Activated CD4-positive, alpha-beta T cell treated with anti-CD3 and anti-CD28 coated beads, Interleukin-2, amount 10 ng/mL, durations not matched to agents 24 days and 14 days (primary cell): ENCODE results near the gene GYS1. TPM values are rescaled to one million over a fixed set of nuclear protein-coding genes. Genes with fewer than 3 reads are reported as not detected.

Experiments
- DNase-seq: peaks from one replicate; pipeline ENCODE4 v3.0.0; 2022
- H3K27ac Mint-ChIP-seq: one replicate; pipeline ENCODE4 v1.8.0; 2022; ENCODE audit warnings: mild to moderate bottlenecking, mixed read lengths
- H3K27me3 Mint-ChIP-seq: one replicate; pipeline ENCODE4 v1.8.0; 2022; ENCODE audit warnings: mixed read lengths
- H3K36me3 Mint-ChIP-seq: one replicate; pipeline ENCODE4 v1.8.0; 2022; ENCODE audit warnings: low read depth, mild to moderate bottlenecking, mixed read lengths
- H3K4me1 Mint-ChIP-seq: one replicate; pipeline ENCODE4 v1.8.0; 2021; ENCODE audit warnings: mixed read lengths
- H3K4me3 Mint-ChIP-seq: one replicate; pipeline ENCODE4 v1.8.0; 2022; ENCODE audit warnings: mild to moderate bottlenecking, moderate library complexity, mixed read lengths
- H3K9me3 Mint-ChIP-seq: one replicate; pipeline ENCODE4 v1.8.0; 2021; ENCODE audit warnings: mixed read lengths
- intact Hi-C: fragments of 100-400 bp; cut with micrococcal nuclease; formaldehyde crosslinking; loops from one replicate; pipeline ENCODE4 v1.15.1; 2023
- total RNA-seq: library from RNA; stranded (reverse); gene quantifications from 2 replicates; pipeline ENCODE4 v1.2.3, GENCODE V29; 2022

GYS1 gene
- total RNA-seq, 1 donor from 2014 or later: 73.8 TPM

DNA sequence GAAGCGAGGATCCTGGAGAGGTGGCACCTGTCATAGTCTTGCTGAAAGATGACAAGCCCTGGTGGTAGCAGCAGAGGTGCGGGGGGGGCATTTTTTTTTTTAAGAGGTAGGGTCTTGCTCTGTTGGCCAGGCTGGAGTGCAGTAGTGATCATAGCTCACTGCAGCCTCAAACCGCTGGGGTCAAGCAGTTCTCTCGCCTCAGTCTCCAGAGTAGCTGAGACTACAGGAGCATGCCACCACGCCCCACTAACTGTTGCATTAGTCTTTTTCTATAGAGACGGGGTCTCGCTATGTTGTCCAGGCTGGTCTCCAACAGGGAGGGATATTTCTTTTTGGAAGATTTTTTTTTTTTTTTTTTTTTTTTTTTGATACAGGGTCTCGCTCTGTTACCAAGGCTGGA lies 35.1 kb downstream of the GYS1 start:
- Mint-ChIP-seq H3K36me3 (peaks cover 49% of the 10 kb centered on the region), H3K4me1 (peaks cover 41% of the 10 kb centered on the region), H3K27me3 (no peaks in the 10 kb centered on the region), H3K27ac (no peak overlapping the region), H3K9me3 (no peaks in the 10 kb centered on the region), H3K4me3 (peak overlapping the region; percentile 21)
- intact Hi-C loops: no loop called here
- DNase-seq: no peak

DNA sequence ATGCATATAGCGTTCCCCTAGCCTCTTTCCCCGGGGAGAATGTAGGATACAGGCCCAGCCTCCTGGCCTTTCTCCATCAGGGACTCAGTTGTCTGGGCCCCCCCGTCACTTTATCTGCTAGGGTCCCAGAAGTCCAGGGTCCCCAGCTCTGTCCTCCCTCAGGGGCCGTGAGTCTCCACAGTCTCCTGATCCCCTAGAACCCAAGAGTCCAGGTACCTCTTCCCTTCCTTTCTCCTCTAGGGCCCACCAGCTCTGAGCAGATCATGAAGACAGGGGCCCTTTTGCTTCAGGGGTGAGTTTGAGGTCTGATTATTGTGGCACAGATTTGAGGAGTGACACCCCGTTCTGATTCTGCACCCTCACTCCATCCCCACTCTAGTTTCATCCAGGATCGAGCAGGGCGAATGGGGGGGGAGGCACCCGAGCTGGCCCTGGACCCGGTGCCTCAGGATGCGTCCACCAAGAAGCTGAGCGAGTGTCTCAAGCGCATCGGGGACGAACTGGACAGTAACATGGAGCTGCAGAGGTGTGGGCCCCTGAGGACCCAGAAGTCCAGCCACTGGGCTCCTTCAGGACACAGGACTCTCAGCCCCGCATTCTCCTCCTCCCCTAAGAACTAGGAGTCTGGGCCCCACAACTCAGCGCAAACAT lies 37.7 kb downstream of the GYS1 start:
- peaks cover 35% of the 10 kb centered on the region for H3K36me3 Mint-ChIP-seq
- DNase-seq: peak; percentile 64
- no peaks in the 10 kb centered on the region for H3K9me3 Mint-ChIP-seq
- intact Hi-C loops: loop anchor here (2.0 kb wide), 2 partner anchors 37 to 55 kb away; partner anchors contain the start of genes GYS1, NUCB1 and RUVBL2
- H3K27ac Mint-ChIP-seq: peak overlapping the region; percentile 90
- peak overlapping the region; percentile 86 for H3K4me3 Mint-ChIP-seq
- H3K4me1 Mint-ChIP-seq: peaks cover 25% of the 10 kb centered on the region
- H3K27me3 Mint-ChIP-seq: no peaks in the 10 kb centered on the region

DNA sequence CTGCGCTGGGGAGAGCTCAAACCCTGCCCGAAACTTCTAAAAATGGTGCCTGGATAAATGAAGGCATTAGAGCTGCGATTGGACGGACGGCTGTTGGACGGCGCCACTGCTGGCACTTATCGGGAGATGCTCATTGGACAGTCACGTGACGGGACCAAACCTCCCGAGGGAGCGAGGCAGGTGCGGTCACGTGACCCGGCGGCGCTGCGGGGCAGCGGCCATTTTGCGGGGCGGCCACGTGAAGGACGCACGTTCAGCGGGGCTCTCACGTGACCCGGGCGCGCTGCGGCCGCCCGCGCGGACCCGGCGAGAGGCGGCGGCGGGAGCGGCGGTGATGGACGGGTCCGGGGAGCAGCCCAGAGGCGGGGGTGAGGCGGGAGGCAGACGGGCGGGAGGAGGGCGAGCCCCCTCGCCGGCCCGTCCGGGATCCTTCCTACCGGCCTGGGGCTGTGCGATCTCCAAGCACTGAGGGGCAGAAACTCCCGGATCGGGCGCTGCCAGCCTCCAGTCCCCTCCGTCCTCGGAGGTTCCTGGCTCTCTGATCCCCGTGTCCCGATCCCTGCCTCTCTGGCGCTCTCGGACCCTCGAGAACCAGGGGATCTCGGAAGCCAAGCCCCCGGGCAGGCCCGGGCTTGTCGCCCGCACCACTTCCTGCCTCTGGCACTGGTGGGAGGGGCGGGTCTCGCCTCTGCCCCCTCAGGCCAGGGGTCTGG lies 38.4 kb downstream of the GYS1 start, which contains the start of gene BAX:
Gene BAX, plus strand, starts transcription at position 281 of the 713 bp plus-strand sequence. Its CDS starts 54 bp downstream, at position 335.
- H3K27ac Mint-ChIP-seq: peak within 1 kb of the TSS; percentile 93
- H3K36me3 Mint-ChIP-seq: peaks cover 33% of the 10 kb centered on the region
- intact Hi-C loops: loop anchor here (1.0 to 2.0 kb wide), 3 partner anchors 10 to 54 kb away; partner anchors contain the start of genes GYS1, NUCB1 and RUVBL2

DNA sequence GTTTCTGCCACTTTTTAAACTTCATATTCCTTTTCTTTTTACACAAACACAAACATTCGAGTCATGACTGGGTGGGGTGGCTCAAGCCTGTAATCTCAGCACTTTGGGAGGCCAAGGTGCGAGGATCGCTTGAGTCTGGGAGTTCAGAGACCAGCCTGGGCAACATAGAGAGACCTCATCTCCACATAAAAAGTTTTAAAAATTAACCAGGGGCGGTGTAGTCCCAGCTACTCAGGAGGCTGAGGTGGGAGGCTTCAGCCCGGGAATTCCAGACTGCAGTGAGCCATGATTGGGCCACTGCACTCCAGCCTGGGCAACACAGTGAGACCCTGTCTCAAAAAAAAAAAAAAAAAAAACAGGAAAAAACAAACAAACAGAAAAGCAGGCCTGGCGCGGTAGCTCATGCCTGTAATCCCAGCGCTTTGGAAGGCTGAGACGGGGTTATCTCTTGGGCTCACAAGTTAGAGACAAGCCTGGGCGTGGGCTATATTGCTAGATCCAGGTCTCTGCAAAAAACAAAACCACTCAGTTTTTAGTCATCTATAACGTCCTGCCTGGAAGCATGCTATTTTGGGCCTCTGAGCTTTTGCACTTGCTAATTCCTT lies 39.0 kb downstream of the GYS1 start:
- no peak for DNase-seq
- H3K9me3 Mint-ChIP-seq: no peaks in the 10 kb centered on the region
- peaks cover 25% of the 10 kb centered on the region for H3K4me1 Mint-ChIP-seq
- peak overlapping the region; percentile 93 for H3K27ac Mint-ChIP-seq
- no peaks in the 10 kb centered on the region for H3K27me3 Mint-ChIP-seq
- H3K4me3 Mint-ChIP-seq: peak overlapping the region; percentile 86
- H3K36me3 Mint-ChIP-seq: peaks cover 30% of the 10 kb centered on the region
- intact Hi-C loops: loop anchor here (1.0 to 2.0 kb wide), 3 partner anchors 10 to 53 kb away; partner anchors contain the start of genes GYS1, NUCB1 and RUVBL2

More for the DNA sequence above, 38.4 kb downstream of the GYS1 start, which contains the start of gene BAX:
- peak; percentile 98 for DNase-seq
- no peaks in the 10 kb centered on the region for H3K9me3 Mint-ChIP-seq
- H3K4me1 Mint-ChIP-seq: peaks cover 25% of the 10 kb centered on the region
- no peaks in the 10 kb centered on the region for H3K27me3 Mint-ChIP-seq
- peak within 1 kb of the TSS; percentile 86 for H3K4me3 Mint-ChIP-seq

DNA sequence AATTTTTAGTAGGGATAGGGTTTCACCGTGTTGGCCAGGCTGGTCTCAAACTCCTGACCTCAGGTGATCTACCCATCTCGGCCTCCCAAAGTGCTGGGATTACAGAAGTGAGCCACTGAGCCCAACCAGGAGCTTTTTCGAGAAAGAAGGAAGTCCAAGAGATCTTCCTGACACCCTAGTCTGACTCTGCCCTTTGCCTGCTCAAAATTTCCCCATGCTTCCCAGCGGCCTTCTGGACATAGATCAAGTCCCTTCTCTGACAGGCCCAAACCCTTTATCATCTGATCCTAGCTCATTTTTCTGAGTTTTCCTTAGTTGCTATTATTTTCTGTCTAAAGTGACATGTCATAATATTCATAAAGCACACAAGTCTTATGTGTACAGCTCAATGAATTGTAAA lies 40.0 kb downstream of the GYS1 start:
- Mint-ChIP-seq H3K4me3 (no peak overlapping the region), H3K9me3 (peaks cover 6% of the 10 kb centered on the region), H3K4me1 (peaks cover 20% of the 10 kb centered on the region), H3K27ac (no peak overlapping the region), H3K27me3 (no peaks in the 10 kb centered on the region), H3K36me3 (peaks cover 24% of the 10 kb centered on the region)
- intact Hi-C loops: no loop called here
- no peak for DNase-seq

DNA sequence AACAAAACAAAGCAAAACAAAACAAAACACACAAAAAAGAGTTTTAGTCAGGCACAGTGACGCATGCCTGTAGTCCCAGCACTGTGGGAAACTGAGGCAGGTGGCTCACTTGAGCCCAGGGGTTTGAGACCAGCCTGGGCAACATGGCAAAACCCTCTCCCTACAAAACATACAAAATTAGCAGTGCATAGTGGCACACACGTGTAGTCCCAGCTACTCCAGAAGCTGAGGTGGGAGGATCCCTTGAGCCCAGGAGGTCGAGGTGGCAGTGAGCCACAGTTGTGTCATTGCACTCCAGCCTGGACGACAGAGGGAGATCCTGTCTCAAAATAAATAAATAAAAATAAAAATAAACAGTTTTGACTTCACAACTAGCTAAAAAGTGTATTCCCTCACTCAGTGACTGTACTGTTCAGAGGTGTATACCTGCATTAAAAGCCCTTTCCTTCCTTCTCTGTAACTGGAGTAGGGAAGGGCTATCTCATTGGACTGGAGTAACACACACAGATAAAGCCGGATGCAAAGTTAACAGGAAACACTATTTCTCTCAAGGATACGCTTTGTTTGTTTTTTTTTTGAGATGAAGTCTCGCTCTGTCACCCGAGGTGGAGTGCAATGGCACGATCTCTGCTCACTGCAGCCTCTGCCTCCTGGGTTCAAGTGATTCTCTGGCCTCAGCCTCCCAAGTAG lies 42.1 kb downstream of the GYS1 start:
- no peaks in the 10 kb centered on the region for H3K27me3 Mint-ChIP-seq
- no peak overlapping the region for H3K4me3 Mint-ChIP-seq
- H3K9me3 Mint-ChIP-seq: peaks cover 9% of the 10 kb centered on the region
- H3K4me1 Mint-ChIP-seq: peaks cover 8% of the 10 kb centered on the region
- no peak overlapping the region for H3K27ac Mint-ChIP-seq
- intact Hi-C loops: no loop called here
- DNase-seq: no peak
- peaks cover 7% of the 10 kb centered on the region for H3K36me3 Mint-ChIP-seq

DNA sequence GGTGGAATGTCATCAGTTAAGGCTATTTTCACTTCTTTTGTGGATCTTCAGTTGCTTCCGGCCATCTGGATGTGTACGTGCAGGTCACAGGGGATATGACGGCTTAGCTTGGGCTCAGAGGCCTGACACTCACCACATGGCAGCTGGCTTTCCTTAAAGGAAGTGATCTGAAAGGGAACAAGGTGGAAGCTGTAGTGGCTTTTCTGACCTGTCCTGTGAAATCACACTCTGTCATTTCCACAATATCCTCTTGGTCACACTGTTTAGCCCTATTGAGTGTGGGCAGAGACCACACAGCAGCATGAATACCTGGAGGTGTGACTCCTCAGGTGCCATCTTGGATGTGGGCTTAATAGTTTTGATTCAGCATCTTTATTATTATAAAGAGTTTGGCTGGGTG lies 43.0 kb downstream of the GYS1 start:
- no peaks in the 10 kb centered on the region for H3K36me3 Mint-ChIP-seq
- peaks cover 9% of the 10 kb centered on the region for H3K9me3 Mint-ChIP-seq
- peaks cover 3% of the 10 kb centered on the region for H3K4me1 Mint-ChIP-seq
- no peaks in the 10 kb centered on the region for H3K27me3 Mint-ChIP-seq
- no peak overlapping the region for H3K27ac Mint-ChIP-seq
- H3K4me3 Mint-ChIP-seq: no peak overlapping the region
- DNase-seq: no peak
- intact Hi-C loops: no loop called here

DNA sequence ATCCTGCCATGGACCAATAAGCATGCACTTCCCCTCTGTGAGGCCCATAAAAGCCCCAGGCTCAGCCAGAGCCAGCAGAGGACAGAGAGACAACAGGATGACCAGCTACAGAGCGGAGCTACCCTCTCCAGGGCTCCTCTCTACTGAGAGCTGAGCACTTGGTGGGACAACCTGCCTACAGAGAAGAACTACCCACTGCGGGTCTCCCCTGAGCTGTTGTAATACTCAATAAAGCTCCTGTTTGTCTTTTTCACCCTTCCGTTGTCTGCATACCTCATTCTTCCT lies 45.9 kb downstream of the GYS1 start:
- no peaks in the 10 kb centered on the region for H3K36me3 Mint-ChIP-seq
- no peak for DNase-seq
- no peaks in the 10 kb centered on the region for H3K4me1 Mint-ChIP-seq
- H3K27me3 Mint-ChIP-seq: no peaks in the 10 kb centered on the region
- H3K27ac Mint-ChIP-seq: no peak overlapping the region
- no peak overlapping the region for H3K4me3 Mint-ChIP-seq
- peaks cover 9% of the 10 kb centered on the region for H3K9me3 Mint-ChIP-seq
- intact Hi-C loops: no loop called here

DNA sequence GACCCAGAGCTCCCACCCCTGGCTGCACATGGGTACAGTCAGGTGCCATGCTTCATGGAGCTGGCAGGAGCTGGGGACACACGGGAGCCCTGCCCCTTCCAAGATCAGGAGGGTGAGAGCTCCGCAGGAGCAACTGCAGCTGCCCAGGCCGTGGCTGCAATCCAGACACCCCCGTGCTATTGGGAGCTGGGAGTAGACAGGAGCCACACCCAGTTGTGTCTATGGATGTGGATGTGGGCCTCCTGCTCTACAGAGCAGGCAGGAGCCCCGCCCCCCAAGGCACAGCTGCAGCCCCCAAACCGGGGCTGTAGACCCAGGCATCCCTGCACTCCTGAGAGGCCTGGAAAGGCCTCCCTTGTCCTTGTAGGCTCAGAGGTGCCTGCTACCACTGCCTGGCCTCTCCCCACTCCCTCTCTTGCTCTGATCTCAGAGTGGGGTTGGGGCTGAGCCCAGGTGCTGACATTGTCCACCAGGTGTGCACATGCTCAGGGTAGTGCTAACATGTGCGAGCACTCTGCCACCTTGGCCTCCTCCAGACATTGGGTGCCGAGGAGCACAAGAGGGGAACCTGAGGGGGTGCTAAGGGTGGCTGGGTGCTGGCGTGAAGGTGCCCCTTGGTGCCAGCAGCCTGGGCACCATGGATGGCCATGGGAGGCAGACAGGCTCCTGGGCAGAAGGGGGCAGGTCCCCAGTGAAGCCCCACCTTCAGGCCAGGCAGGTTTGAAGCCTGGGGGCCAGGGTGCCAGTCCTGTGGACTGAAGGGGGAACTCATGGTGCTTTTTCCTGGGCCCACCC lies 46.4 kb downstream of the GYS1 start:
- no peak overlapping the region for H3K27ac Mint-ChIP-seq
- H3K4me3 Mint-ChIP-seq: no peak overlapping the region

DNA sequence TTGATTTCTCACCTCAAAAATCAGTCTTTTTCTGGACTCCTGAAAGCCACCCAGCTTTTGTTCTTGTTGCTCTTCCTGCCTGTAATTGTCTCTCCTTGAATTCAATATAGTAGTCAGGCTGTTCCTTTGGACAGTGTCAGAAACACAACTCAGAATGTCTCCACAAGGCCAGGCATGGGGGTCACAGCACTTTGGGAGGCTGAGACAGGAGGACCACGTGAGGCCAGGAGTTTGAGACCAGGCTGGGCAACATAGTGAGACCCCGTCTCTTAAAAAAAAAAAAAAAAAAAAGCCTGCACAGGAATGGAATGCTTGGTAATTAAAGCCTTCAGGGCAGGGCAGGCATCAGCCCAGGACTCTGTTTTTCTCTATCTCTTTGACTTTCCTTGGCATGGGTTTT lies 47.3 kb downstream of the GYS1 start:
- no peaks in the 10 kb centered on the region for H3K27me3 Mint-ChIP-seq
- intact Hi-C loops: no loop called here
- peaks cover 9% of the 10 kb centered on the region for H3K9me3 Mint-ChIP-seq
- no peaks in the 10 kb centered on the region for H3K36me3 Mint-ChIP-seq
- no peaks in the 10 kb centered on the region for H3K4me1 Mint-ChIP-seq
- no peak overlapping the region for H3K27ac Mint-ChIP-seq
- DNase-seq: no peak
- no peak overlapping the region for H3K4me3 Mint-ChIP-seq

More for the DNA sequence above, 46.4 kb downstream of the GYS1 start:
- Mint-ChIP-seq H3K4me1 (no peaks in the 10 kb centered on the region), H3K36me3 (no peaks in the 10 kb centered on the region), H3K27me3 (no peaks in the 10 kb centered on the region), H3K9me3 (peaks cover 9% of the 10 kb centered on the region)
- no peak for DNase-seq
- intact Hi-C loops: no loop called here

DNA sequence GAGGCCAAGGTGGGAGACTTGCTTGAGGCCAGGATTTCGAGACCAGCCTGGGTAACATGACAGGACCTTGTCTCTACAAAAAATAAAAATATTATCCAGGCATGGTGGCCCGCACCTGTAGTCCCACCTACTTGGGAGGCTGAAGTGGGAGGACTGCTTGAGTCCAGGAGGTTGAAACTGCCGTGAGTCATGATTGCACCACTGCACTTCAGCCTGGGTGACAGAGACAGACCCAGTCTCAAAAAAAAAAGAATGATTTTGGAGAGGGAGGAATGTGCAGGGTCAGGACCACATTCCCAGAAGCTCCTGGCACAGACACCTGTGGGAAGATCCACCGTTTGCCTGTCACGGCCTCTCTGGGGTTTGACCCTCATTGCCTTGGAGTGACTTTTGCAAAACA lies 47.7 kb downstream of the GYS1 start:
- no peak overlapping the region for H3K27ac Mint-ChIP-seq
- no peaks in the 10 kb centered on the region for H3K36me3 Mint-ChIP-seq
- H3K4me3 Mint-ChIP-seq: no peak overlapping the region
- no peaks in the 10 kb centered on the region for H3K4me1 Mint-ChIP-seq
- intact Hi-C loops: no loop called here
- peaks cover 9% of the 10 kb centered on the region for H3K9me3 Mint-ChIP-seq
- DNase-seq: no peak
- no peaks in the 10 kb centered on the region for H3K27me3 Mint-ChIP-seq

DNA sequence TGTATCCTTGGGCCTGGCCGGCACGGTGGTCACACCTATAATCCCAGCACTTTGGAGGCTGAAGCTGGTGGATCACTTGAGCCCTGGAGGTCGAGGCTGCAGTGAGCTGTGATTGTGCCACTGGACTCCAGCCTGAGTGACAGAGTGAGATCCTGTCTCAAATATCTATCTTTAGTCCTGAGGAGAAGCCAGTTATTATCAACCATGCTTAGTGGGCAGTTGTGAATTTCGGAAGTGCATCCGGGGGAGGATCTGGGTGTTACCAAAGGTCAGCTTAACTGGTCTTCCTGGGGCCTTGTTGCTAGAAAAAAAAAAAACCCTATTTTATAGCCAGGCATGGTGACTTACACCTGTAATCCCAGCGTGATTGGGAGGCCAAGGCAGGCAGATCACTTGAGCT lies 50.0 kb downstream of the GYS1 start:
- H3K36me3 Mint-ChIP-seq: no peaks in the 10 kb centered on the region
- H3K27me3 Mint-ChIP-seq: no peaks in the 10 kb centered on the region
- DNase-seq: no peak
- intact Hi-C loops: no loop called here
- H3K4me1 Mint-ChIP-seq: no peaks in the 10 kb centered on the region
- H3K4me3 Mint-ChIP-seq: no peak overlapping the region
- H3K27ac Mint-ChIP-seq: no peak overlapping the region
- peaks cover 3% of the 10 kb centered on the region for H3K9me3 Mint-ChIP-seq

DNA sequence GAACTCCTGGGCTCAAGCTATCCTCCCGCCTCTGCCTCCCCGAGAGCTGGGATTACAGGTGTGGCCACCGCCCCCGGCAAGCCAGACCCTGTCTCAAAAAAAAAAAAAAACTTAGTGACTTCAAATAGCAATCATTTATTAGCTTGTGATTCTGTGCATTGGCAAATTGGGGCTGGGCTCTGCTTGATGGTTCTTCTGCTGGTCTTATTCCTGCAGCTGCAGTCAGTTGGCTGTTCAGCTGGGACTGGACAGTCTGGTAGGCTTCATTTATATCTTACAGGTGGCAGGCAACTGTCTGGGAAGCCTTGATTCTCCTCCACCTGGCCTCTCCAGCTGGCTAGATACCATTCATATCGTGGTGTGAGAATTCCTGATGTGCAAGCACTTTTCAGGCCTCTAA lies 52.2 kb downstream of the GYS1 start:
- no peaks in the 10 kb centered on the region for H3K4me1 Mint-ChIP-seq
- H3K36me3 Mint-ChIP-seq: no peaks in the 10 kb centered on the region
- intact Hi-C loops: no loop called here
- H3K27ac Mint-ChIP-seq: no peak overlapping the region
- no peaks in the 10 kb centered on the region for H3K27me3 Mint-ChIP-seq
- H3K9me3 Mint-ChIP-seq: no peaks in the 10 kb centered on the region
- H3K4me3 Mint-ChIP-seq: no peak overlapping the region
- DNase-seq: no peak
